PC-9 (cell line): Measurements from ENCODE around the gene SLC38A10.

ENCODE experiments used
- CTCF ChIP-seq: fragments of 200-600 bp; sonication (generic); conservative IDR thresholded peaks from 2 replicates; pipeline ENCODE4 v1.6.1; 2017; ENCODE audit warnings: mixed run types, antibody characterized with exemption, mild to moderate bottlenecking, moderate library complexity
- EZH2 ChIP-seq: fragments of 200-600 bp; sonication (generic); IDR thresholded peaks from 2 replicates; pipeline ENCODE4 v1.8.0; 2017; ENCODE audit warnings: antibody characterized with exemption, low read depth

- no peak for TF ChIP-seq CTCF
- TF ChIP-seq EZH2: no peak
Observed at GRCh38 chr17:81248649-81249048, 46.5 kb downstream of the SLC38A10 start.
